HEK293 (cell line): Measurements from ENCODE around the gene CDH24.

Source experiments
- GLIS2 ChIP-seq: fragments of 450-650 bp; formaldehyde crosslinking; IDR thresholded peaks from 2 replicates; pipeline ENCODE4 v1.5.1; 2016; ENCODE audit warnings: missing biosample characterization, missing genetic modification characterization
- ZIC2 ChIP-seq: fragments of 450-650 bp; formaldehyde crosslinking; IDR thresholded peaks from 2 replicates; pipeline ENCODE4 v1.5.1; 2016; ENCODE audit warnings: missing biosample characterization, missing genetic modification characterization
- ZNF10 ChIP-seq: fragments of 450-650 bp; formaldehyde crosslinking; IDR thresholded peaks from 2 replicates; pipeline ENCODE4 v1.5.1; 2017; ENCODE audit warnings: missing biosample characterization, missing genetic modification characterization
- ZNF114 ChIP-seq: fragments of 450-650 bp; formaldehyde crosslinking; IDR thresholded peaks from 2 replicates; pipeline ENCODE4 v1.5.0; 2017; ENCODE audit warnings: missing biosample characterization, missing genetic modification characterization
- ZNF121 ChIP-seq: fragments of 450-650 bp; formaldehyde crosslinking; IDR thresholded peaks from 2 replicates; pipeline ENCODE4 v1.5.1; 2016; ENCODE audit warnings: missing biosample characterization, missing genetic modification characterization
- ZNF133 ChIP-seq: fragments of 450-650 bp; formaldehyde crosslinking; IDR thresholded peaks from 2 replicates; pipeline ENCODE4 v1.5.1; 2016; ENCODE audit warnings: missing biosample characterization, missing genetic modification characterization
- ZNF138 ChIP-seq: fragments of 450-650 bp; formaldehyde crosslinking; IDR thresholded peaks from 2 replicates; pipeline ENCODE4 v1.5.1; 2016; ENCODE audit warnings: missing biosample characterization, missing genetic modification characterization, borderline replicate concordance
- ZNF23 ChIP-seq: fragments of 450-650 bp; formaldehyde crosslinking; IDR thresholded peaks from 2 replicates; pipeline ENCODE4 v1.5.1; 2016; ENCODE audit warnings: missing biosample characterization, missing genetic modification characterization, borderline replicate concordance
- ZNF426 ChIP-seq: fragments of 450-650 bp; formaldehyde crosslinking; IDR thresholded peaks from 2 replicates; pipeline ENCODE4 v1.5.1; 2017; ENCODE audit warnings: missing biosample characterization, missing genetic modification characterization, mild to moderate bottlenecking, inconsistent platforms, moderate library complexity
- TF ChIP-seq, protein P1 (sequence below): fragments of 450-650 bp; formaldehyde crosslinking; IDR thresholded peaks from 2 replicates; pipeline ENCODE4 v1.5.1; 2016; ENCODE audit warnings: missing biosample characterization, missing genetic modification characterization
- TF ChIP-seq, protein P2 (sequence below): fragments of 450-650 bp; formaldehyde crosslinking; IDR thresholded peaks from 2 replicates; pipeline ENCODE4 v1.5.1; 2016; ENCODE audit warnings: missing biosample characterization, missing genetic modification characterization

DNA sequence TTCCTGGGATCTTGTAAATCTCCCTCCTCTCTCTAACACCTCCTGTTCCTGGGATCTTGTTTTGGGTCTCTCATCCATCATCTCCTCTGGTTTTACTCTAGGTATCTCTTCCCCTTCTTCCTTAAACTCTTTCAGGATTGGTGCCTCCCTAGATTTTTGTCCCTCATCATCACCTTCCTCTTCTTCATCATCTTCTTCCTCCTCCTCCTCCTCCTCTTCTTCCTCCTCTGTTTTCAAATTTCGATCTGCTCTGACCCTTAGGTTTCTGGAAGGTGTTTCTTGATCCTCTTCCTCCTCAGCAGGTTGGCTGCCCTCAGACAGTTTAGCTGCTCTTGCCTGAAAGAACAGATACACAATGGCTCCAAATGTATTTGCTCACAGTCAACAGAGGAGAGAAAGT is 23.2 kb upstream of the CDH24 start:
- TF ChIP-seq ZNF426 (tag by site-specific recombination) (no peak), ZNF114 (no peak), ZNF10 (tag by site-specific recombination) (no peak), ZIC2 (tag by site-specific recombination) (no peak), ZNF138 (no peak), ZNF23 (no peak), ZNF121 (tag by site-specific recombination) (no peak), ZNF133 (no peak), GLIS2 (no peak)
- TF ChIP-seq, protein P1, sequence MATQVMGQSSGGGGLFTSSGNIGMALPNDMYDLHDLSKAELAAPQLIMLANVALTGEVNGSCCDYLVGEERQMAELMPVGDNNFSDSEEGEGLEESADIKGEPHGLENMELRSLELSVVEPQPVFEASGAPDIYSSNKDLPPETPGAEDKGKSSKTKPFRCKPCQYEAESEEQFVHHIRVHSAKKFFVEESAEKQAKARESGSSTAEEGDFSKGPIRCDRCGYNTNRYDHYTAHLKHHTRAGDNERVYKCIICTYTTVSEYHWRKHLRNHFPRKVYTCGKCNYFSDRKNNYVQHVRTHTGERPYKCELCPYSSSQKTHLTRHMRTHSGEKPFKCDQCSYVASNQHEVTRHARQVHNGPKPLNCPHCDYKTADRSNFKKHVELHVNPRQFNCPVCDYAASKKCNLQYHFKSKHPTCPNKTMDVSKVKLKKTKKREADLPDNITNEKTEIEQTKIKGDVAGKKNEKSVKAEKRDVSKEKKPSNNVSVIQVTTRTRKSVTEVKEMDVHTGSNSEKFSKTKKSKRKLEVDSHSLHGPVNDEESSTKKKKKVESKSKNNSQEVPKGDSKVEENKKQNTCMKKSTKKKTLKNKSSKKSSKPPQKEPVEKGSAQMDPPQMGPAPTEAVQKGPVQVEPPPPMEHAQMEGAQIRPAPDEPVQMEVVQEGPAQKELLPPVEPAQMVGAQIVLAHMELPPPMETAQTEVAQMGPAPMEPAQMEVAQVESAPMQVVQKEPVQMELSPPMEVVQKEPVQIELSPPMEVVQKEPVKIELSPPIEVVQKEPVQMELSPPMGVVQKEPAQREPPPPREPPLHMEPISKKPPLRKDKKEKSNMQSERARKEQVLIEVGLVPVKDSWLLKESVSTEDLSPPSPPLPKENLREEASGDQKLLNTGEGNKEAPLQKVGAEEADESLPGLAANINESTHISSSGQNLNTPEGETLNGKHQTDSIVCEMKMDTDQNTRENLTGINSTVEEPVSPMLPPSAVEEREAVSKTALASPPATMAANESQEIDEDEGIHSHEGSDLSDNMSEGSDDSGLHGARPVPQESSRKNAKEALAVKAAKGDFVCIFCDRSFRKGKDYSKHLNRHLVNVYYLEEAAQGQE (tag by site-specific recombination): no peak
- TF ChIP-seq, protein P2, sequence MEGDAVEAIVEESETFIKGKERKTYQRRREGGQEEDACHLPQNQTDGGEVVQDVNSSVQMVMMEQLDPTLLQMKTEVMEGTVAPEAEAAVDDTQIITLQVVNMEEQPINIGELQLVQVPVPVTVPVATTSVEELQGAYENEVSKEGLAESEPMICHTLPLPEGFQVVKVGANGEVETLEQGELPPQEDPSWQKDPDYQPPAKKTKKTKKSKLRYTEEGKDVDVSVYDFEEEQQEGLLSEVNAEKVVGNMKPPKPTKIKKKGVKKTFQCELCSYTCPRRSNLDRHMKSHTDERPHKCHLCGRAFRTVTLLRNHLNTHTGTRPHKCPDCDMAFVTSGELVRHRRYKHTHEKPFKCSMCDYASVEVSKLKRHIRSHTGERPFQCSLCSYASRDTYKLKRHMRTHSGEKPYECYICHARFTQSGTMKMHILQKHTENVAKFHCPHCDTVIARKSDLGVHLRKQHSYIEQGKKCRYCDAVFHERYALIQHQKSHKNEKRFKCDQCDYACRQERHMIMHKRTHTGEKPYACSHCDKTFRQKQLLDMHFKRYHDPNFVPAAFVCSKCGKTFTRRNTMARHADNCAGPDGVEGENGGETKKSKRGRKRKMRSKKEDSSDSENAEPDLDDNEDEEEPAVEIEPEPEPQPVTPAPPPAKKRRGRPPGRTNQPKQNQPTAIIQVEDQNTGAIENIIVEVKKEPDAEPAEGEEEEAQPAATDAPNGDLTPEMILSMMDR (tag by site-specific recombination): no peak
